ENCODE measurements around the gene CLCN3. TPM values are rescaled to one million over a fixed set of nuclear protein-coding genes. Genes with fewer than 3 reads are reported as not detected.
A peak's percentile ranks its signal among the peaks of the same experiment; 100 is the strongest.
"Not testable (repeated sequence)": the region's sequence is repeated elsewhere in the genome, so short reads cannot be mapped to it uniquely, and the experiment has no call there.

CLCN3 gene
- 10 to 100 TPM in 1 of 3 donors, 1 to 10 TPM in 2; 4.7 to 12.6 (median 9.2) TPM for polyA plus RNA-seq

DNA sequence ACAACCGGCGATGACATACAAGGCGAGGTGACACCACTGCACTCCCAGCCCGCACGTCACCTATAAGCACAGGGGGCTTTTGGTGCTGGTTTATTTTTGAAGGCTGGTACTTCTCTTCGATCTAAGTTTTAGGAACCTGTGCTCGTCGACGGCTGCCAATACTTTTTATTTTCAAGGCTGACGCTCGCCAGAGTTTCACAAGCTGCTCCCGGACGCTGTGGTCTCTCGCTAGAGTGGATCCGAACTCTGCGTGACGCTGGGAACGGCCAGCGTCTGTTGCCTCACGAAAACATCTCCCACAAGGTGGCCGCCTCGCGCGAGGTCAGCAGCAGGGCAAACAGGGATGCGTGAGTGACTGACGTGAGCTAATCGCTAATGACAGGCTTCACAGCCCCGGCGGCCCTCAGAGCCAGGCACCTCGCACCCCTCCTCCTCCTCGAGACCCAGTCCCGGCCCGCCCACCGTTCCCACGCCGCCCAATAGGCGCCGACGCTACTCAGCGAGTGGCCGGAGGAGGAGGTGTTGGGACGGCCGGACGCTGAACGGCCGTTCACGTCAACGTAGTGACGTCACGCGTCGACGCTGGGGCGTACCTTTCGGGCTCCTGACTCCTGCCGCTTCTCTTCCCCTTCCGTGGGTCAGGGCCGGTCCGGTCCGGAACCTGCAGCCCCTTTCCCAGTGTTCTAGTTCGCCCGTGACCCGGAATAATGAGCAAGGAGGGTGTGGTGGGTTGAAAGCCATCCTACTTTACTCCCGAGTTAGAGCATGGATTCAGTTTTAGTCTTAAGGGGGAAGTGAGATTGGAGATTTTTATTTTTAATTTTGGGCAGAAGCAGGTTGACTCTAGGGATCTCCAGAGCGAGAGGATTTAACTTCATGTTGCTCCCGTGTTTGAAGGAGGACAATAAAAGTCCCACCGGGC is at the start of gene CLCN3:
TSS of gene CLCN3 (plus strand) at position 621 of the 922 bp plus-strand sequence. CDS start 15,351 bp downstream, outside the sequence.
- H3K36me3 Mint-ChIP-seq: no peaks in the 10 kb centered on the region
- peak; percentile 96 for DNase-seq
- no peaks in the 10 kb centered on the region for H3K9me3 Mint-ChIP-seq
- H3K4me3 Mint-ChIP-seq: peak within 1 kb of the TSS; percentile 94 to 100 (median 99)
- H3K4me1 Mint-ChIP-seq: peaks cover 46 to 58% of the 10 kb centered on the region in 2 donors
- peak within 1 kb of the TSS; percentile 98 to 100 (median 100) for H3K27ac Mint-ChIP-seq
- peaks cover 19 to 23% (median 20%) of the 10 kb centered on the region in 3 donors for H3K27me3 Mint-ChIP-seq (ENCODE audit: low read depth in 3 of 3)

DNA sequence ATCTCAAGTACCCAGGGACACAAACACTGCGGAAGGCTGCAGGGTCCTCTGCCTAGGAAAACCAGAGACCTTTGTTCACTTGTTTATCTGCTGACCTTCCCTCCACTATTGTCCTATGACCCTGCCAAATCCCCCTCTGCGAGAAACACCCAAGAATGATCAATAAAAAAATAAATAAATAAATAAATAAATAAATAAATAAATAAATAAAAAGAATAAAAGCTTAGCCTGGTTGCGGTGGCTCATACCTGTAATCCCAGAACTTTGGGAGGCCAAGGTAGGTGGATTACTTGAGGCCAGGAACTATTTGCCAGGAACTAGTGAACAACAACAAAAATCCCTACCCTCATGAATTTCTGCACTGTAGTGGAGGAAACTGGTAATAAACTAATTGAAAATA is 49.4 kb upstream of the CLCN3 start:
- not testable (repeated sequence) for DNase-seq; H3K4me3 Mint-ChIP-seq; H3K9me3 Mint-ChIP-seq; H3K27me3 Mint-ChIP-seq (ENCODE audit: low read depth in 3 of 3); H3K27ac Mint-ChIP-seq
- peaks cover 44 to 46% of the 10 kb centered on the region in 2 donors for H3K4me1 Mint-ChIP-seq
- H3K36me3 Mint-ChIP-seq: peaks cover 27 to 29% (median 27%) of the 10 kb centered on the region in 3 donors

DNA sequence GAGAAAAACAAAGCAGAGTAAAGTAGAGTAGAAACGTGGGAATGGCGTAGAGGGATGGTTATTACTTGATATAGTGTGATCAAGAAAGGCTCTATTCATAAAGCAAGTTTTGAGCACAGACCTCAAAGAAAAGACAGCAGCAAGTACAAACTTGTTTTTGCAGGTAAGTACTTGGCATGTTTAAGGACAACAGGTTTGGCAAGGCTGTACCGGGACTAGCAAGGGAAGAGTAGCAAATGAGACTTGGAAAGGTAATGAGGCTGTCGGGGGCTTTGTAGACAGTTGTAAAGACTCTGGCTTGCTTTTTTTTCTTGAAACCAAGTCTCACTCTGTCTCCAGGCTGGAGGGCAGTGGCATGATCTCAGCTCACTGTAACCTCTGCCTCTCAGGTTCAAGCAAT is 48.9 kb upstream of the CLCN3 start:
- no peak for DNase-seq
- Mint-ChIP-seq H3K36me3 (peaks cover 27 to 33% (median 29%) of the 10 kb centered on the region in 3 donors), H3K27me3 (ENCODE audit: low read depth in 3 of 3) (peaks cover 0 to 2% (median 2%) of the 10 kb centered on the region in 3 donors), H3K4me3 (no peak overlapping the region), H3K27ac (no peak overlapping the region), H3K9me3 (no peaks in the 10 kb centered on the region), H3K4me1 (peaks cover 41 to 42% of the 10 kb centered on the region in 2 donors)

DNA sequence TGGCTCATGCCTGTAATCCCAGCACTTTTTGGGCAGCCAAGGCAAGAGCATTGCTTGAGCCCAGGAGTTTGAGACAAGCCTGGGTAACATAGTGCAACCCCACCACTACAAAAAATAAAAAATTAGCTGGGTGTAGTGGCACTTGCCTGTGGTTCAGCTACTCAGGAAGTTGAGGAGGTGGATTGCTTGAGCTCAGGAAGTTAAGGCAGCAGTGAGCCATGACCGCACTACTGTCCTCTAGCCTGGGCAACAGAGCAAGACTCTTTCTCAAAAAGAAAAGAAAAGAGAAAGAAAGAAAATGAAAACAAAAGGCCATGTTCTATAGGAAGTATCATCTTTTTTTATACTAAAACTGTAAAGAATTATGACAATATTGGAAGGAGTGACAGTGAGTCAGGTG is 46.5 kb upstream of the CLCN3 start:
- H3K4me3 Mint-ChIP-seq: peak overlapping the region; percentile 65 to 78 (median 77)
- DNase-seq: peak; percentile 16 to 24 (median 22)
- H3K4me1 Mint-ChIP-seq: peaks cover 37 to 39% of the 10 kb centered on the region in 2 donors
- H3K9me3 Mint-ChIP-seq: no peaks in the 10 kb centered on the region
- H3K27ac Mint-ChIP-seq: peak overlapping the region; percentile 66 to 94 (median 82)
- peaks cover 0 to 2% (median 0%) of the 10 kb centered on the region in 3 donors for H3K27me3 Mint-ChIP-seq (ENCODE audit: low read depth in 3 of 3)
- H3K36me3 Mint-ChIP-seq: peaks cover 30 to 35% (median 32%) of the 10 kb centered on the region in 3 donors

DNA sequence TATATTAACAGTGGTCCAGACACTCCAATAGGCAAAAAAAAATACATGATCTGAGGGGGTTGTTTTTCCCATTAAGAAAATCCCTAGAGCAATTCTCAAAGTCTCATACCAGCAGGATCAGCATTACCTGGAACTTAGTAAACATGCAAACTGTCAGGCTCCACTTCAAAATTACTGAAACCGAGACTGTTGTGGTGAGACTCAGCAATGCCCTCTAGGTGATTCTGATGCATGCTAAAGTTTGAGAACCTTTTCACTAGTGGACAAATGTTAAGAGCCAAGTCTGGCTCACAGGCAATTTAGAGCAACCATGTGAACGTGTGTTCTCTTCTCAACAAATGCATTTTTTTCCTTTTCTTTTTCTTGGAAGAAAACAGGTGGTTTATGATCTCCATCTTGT is 38.2 kb upstream of the CLCN3 start:
- Mint-ChIP-seq H3K36me3 (peaks cover 17 to 28% (median 25%) of the 10 kb centered on the region in 3 donors), H3K27me3 (ENCODE audit: low read depth in 3 of 3) (no peaks in the 10 kb centered on the region), H3K27ac (peak overlapping the region in 1 of 6 donors; percentile 12), H3K4me3 (no peak overlapping the region), H3K9me3 (no peaks in the 10 kb centered on the region), H3K4me1 (no peaks in the 10 kb centered on the region)
- DNase-seq: no peak

DNA sequence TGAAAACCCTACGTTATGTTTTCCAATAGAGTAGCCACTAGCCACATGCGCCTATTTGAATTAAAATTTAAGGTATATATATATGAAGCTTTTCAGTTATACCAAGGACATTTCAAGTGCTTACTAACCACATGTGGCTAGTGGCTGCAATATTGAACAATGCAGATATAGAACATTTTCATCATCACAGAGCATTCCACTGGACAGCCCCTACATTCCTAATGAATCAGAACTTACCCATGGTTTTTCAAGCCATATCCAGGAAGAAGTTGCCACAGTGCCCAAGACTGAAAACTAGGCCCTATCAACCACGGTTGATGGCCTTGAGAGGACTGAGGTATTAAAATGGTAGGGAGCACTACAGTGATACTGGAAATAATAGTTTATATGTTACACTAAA is 37.7 kb upstream of the CLCN3 start:
- no peak overlapping the region for H3K4me3 Mint-ChIP-seq
- H3K27ac Mint-ChIP-seq: no peak overlapping the region
- no peaks in the 10 kb centered on the region for H3K9me3 Mint-ChIP-seq
- no peaks in the 10 kb centered on the region for H3K4me1 Mint-ChIP-seq
- H3K27me3 Mint-ChIP-seq (ENCODE audit: low read depth in 3 of 3): no peaks in the 10 kb centered on the region
- no peak for DNase-seq
- H3K36me3 Mint-ChIP-seq: peaks cover 17 to 28% (median 25%) of the 10 kb centered on the region in 3 donors

DNA sequence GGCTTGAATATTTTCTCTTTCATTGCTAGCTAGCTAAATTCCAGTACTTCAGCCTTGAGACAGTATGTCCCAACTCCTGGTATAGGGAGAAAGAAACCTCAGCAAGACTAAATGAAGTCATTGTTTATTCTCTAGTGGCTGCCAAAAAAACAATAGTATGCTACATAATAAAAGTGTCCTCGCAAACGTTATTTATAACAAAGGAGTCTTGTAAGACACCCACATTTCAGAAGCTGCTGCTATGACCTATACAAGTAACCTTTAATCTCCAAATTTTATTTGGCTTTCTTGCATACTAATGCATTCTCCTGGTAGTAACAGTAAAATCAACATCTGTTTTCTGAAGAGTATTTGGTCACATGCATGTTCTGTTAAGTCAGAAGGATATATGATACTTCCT is 36.8 kb upstream of the CLCN3 start:
- Mint-ChIP-seq H3K27me3 (ENCODE audit: low read depth in 3 of 3) (no peaks in the 10 kb centered on the region), H3K9me3 (no peaks in the 10 kb centered on the region), H3K4me1 (no peaks in the 10 kb centered on the region), H3K36me3 (peaks cover 17 to 28% (median 25%) of the 10 kb centered on the region in 3 donors), H3K4me3 (no peak overlapping the region), H3K27ac (peak overlapping the region in 1 of 6 donors; percentile 36)
- no peak for DNase-seq

DNA sequence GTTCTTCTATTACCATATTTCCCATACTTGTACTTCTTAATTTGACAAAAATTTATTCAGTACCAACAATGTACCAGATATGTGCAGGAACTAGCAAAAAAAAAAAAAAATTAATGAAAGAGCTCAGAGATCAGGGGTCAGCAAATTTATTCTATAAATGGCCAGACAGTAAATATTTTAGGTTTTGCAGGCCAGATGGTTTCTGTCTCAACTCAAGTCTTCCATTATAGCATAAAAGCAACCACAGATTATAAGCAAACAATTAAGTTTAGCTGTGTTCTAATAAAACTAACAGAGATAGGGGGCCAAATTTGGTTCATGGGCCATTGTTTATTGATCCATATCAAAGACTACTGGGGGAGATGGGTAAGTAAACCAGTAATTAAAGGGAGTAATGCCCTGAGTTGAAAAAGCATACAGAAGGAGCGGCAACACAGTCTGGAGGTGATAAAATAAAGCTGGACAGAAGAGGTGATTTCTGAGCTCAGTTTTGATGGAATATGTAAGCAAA is 27.3 kb upstream of the CLCN3 start:
- Mint-ChIP-seq H3K36me3 (peaks cover 20 to 32% (median 23%) of the 10 kb centered on the region in 3 donors), H3K4me1 (no peaks in the 10 kb centered on the region), H3K27me3 (ENCODE audit: low read depth in 3 of 3) (no peaks in the 10 kb centered on the region), H3K9me3 (no peaks in the 10 kb centered on the region), H3K4me3 (no peak overlapping the region), H3K27ac (no peak overlapping the region)
- DNase-seq: no peak

DNA sequence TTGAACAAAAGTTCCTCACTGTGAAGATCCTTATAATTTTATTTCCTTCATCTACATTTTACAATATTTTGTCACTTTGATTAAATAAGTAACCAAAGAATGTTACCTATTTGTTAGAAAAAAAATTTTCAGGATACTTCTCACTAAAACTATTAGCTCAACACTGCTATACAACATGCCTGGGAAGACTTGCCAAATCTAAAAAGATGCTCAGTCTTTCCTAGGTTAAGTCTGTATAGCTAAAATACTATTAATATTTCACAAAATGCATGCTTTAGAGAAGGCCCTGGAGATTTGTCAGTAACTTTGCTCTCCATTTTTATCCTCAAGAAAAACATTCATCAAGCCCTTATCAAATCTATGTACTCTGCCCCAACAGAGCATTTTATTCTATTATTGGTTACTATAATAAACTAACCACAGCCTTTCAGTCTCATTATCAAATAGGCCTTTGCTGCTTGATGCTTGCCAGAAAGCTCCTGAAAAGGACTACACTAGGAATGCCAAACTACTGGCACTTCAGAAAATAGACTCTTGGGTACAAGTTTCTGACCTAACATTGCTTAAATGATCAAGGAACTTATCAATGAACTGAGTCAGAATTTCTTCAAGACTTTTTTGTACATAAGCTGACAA is 25.7 kb upstream of the CLCN3 start:
- Mint-ChIP-seq H3K27me3 (ENCODE audit: low read depth in 3 of 3) (peaks cover 0 to 1% (median 0%) of the 10 kb centered on the region in 3 donors), H3K9me3 (no peaks in the 10 kb centered on the region), H3K4me3 (no peak overlapping the region), H3K36me3 (peaks cover 17 to 26% (median 25%) of the 10 kb centered on the region in 3 donors), H3K27ac (no peak overlapping the region), H3K4me1 (no peaks in the 10 kb centered on the region)
- DNase-seq: no peak

DNA sequence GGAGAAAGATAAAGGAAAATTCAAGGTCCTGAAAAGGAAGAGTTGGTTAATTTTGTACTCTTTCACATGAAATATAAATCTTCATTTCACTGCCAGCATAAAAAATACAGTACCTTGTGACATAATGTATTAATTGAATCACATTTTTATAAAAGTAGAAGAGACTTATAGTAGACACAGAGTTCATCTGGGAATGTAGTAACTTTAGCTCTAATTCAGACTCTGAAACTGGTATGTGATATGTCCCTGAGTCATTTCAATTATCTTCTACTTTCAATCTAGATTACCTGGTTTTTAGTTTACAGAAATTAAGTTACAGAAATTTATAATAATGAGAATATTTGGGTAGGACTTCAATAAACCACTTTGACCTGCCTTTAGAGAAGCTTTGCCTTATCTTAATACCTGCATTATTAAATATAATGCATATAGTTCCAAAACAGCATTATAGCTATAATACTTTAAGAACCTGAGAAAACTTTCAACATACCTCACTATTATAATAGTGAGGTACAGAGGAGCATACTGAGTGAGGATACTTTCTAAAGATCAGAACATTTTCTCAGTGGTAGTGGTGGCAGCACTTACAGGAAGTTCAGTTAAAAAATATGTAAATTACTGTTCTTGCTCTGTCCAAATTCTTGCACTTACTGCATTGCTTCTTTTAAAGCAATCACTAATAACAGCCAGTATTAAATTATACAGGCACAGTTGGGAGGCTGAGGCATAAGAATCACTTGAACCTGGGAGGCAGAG is 19.2 kb upstream of the CLCN3 start:
- peaks cover 2 to 26% of the 10 kb centered on the region in 2 donors for H3K4me1 Mint-ChIP-seq
- DNase-seq: no peak
- no peak overlapping the region for H3K27ac Mint-ChIP-seq
- peaks cover 14 to 24% (median 16%) of the 10 kb centered on the region in 3 donors for H3K36me3 Mint-ChIP-seq
- H3K27me3 Mint-ChIP-seq (ENCODE audit: low read depth in 3 of 3): peaks cover 0 to 1% (median 0%) of the 10 kb centered on the region in 3 donors
- no peaks in the 10 kb centered on the region for H3K9me3 Mint-ChIP-seq
- no peak overlapping the region for H3K4me3 Mint-ChIP-seq

DNA sequence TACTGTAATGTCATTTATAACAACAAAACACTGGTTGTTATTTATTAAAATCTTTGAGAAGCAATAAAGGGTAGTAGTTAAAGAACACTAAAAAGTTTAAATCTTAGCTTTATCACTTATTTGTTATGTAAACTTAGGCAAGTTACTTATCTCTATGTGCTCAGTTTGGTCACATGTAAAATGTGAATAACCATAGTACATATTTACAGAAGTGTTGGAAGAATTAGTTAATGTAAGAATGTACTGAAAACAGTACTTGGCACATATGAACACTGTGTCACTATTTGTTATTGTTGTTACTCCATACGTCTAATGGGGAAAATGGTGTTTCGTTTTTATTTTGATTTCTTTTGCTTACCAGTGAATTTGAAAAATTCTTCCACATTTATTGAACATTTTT is 17.1 kb upstream of the CLCN3 start:
- Mint-ChIP-seq H3K27me3 (ENCODE audit: low read depth in 3 of 3) (peaks cover 0 to under 1% (median 0%) of the 10 kb centered on the region in 3 donors), H3K4me1 (peaks cover 2 to 35% of the 10 kb centered on the region in 2 donors), H3K4me3 (no peak overlapping the region), H3K36me3 (peaks cover 8 to 19% (median 14%) of the 10 kb centered on the region in 3 donors), H3K9me3 (no peaks in the 10 kb centered on the region), H3K27ac (no peak overlapping the region)
- DNase-seq: no peak

DNA sequence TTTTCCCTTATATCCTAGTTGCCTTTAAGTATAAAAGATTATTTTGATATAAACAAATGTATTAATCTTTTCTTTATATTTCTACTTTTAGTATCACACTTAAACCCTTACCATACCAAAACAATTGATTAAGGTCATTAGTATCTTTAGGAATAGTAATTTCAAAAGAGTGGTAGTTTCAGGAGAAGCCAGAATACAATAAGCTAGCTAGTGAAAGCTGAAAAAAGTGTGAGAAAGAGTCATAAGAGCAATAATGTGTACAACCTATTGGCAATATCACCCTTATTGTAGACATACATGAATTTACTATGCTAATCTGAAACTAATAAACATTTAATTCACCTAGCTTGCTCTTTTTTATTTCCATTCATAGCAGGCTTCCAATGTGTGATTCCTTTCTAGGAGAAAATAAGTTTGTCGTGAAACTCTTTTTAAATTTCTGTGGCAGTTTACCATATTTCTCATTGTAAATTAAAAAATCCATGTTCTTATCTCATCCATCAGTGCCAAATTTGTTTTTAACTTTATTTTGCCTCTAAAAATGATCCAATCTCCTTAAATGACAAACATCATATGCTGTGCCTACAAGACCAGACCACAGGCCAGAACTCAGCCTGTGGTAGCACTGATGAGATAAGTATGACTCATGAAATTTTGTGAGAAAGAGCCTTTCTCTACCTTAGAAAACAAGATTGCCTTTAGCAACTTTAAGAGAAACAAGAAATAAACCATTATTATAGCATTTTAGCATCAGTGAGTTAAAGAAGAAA is 16.1 kb upstream of the CLCN3 start:
- Mint-ChIP-seq H3K4me3 (no peak overlapping the region), H3K27ac (peak overlapping the region in 4 of 6 donors; percentile 21 to 78 (median 33)), H3K9me3 (no peaks in the 10 kb centered on the region), H3K4me1 (peaks cover 4 to 41% of the 10 kb centered on the region in 2 donors), H3K36me3 (peaks cover 7 to 18% (median 14%) of the 10 kb centered on the region in 3 donors), H3K27me3 (ENCODE audit: low read depth in 3 of 3) (no peaks in the 10 kb centered on the region)
- DNase-seq: no peak

Measured in immature natural killer cell (primary cell).